CD4-positive, alpha-beta T cell (primary cell): ENCODE measurements around the gene CACNA1G. TPM values are rescaled to one million over a fixed set of nuclear protein-coding genes. Genes with fewer than 3 reads are reported as not detected.
A peak's percentile ranks its signal among the peaks of the same experiment; 100 is the strongest.

Experiments
- ATAC-seq: fragments of 200-7000 bp; cut with Tn5 transposase; one replicate; pipeline ENCODE4 v1.10.0; 2022; ENCODE audit warnings: mild to moderate bottlenecking; ENCODE audit not compliant: poor library complexity
- CTCF ChIA-PET: fragments of 350-600 bp; sonication (Branson Sonifier 250); formaldehyde crosslinking; loops from one replicate; lab custom pipeline; 2021; ENCODE audit warnings: antibody characterized with exemption, inconsistent platforms; lab: Charles Lee
- POLR2A ChIA-PET: fragments of 350-600 bp; sonication (Branson Sonifier 250); formaldehyde crosslinking; loops from one replicate; lab custom pipeline; 2021; ENCODE audit warnings: antibody characterized with exemption, inconsistent platforms; lab: Charles Lee
- DNase-seq, 14 experiments: peaks; one replicate each; pipeline ENCODE4 v3.0.0-alpha.2; 2013 to 2020; ENCODE audit warnings: mixed read lengths in 2 of 14
- H3K27ac ChIP-seq, 2 donors: one replicate each; pipeline versions ENCODE4 v1.5.1 to v1.7.0; 2013; ENCODE audit warnings: low read length in 2 of 2, low read depth in 1 of 2, mild to moderate bottlenecking in 1 of 2
- H3K27me3 ChIP-seq, 2 experiments: 1 replicate in 1 of 2; 2 replicates in 1 of 2; pipeline versions ENCODE4 v1.6.1 to v1.7.0; 2013; ENCODE audit warnings: low read length in 2 of 2, control low read depth in 1 of 2, mild to moderate bottlenecking in 1 of 2, moderate library complexity in 1 of 2; ENCODE audit not compliant: insufficient read depth in 2 of 2, control insufficient read depth in 1 of 2
- H3K36me3 ChIP-seq: one replicate; pipeline ENCODE4 v1.6.1; 2013; ENCODE audit warnings: low read length, control low read depth; ENCODE audit not compliant: insufficient read depth
- H3K4me1 ChIP-seq: one replicate; pipeline ENCODE4 v1.6.1; 2013; ENCODE audit warnings: low read length, control low read depth; ENCODE audit not compliant: insufficient read depth
- H3K4me3 ChIP-seq: one replicate; pipeline ENCODE4 v1.5.1; 2013; ENCODE audit warnings: mild to moderate bottlenecking, low read length, moderate library complexity
- H3K9me3 ChIP-seq, 2 experiments: 1 replicate in 1 of 2; 2 replicates in 1 of 2; pipeline versions ENCODE4 v1.6.1 to v1.7.0; 2013; ENCODE audit warnings: low read length in 2 of 2, mild to moderate bottlenecking in 2 of 2, control low read depth in 1 of 2, moderate library complexity in 1 of 2; ENCODE audit not compliant: control insufficient read depth in 1 of 2, insufficient read depth in 1 of 2
- H3K27ac Mint-ChIP-seq: one replicate; pipeline ENCODE4 v1.8.0; 2020; ENCODE audit warnings: mixed read lengths
- H3K27me3 Mint-ChIP-seq: one replicate; pipeline ENCODE4 v1.8.0; 2021; ENCODE audit warnings: mixed read lengths
- H3K36me3 Mint-ChIP-seq: one replicate; pipeline ENCODE4 v1.8.0; 2021; ENCODE audit warnings: low read depth, mixed read lengths
- H3K4me1 Mint-ChIP-seq: one replicate; pipeline ENCODE4 v1.8.0; 2021; ENCODE audit warnings: low read depth, mixed read lengths
- H3K4me3 Mint-ChIP-seq: one replicate; pipeline ENCODE4 v1.8.0; 2020; ENCODE audit warnings: mild to moderate bottlenecking, mixed read lengths
- H3K9me3 Mint-ChIP-seq: one replicate; pipeline ENCODE4 v1.8.0; 2020; ENCODE audit warnings: mixed read lengths
- CTCF ChIP-seq: fragments of 200-600 bp; IDR thresholded peaks from one replicate; pipeline ENCODE4 v1.8.0; 2022; ENCODE audit warnings: antibody characterized with exemption, mild to moderate bottlenecking
- intact Hi-C, 2 experiments: fragments of 100-400 bp; cut with DNase I in 1 of 2; cut with micrococcal nuclease in 1 of 2; formaldehyde crosslinking; loops; one replicate each; pipeline versions ENCODE4 v1.15.1 to v1.9.0; 2023 to 2025; cut with DNase I, micrococcal nuclease
- total RNA-seq, 174 experiments: library from RNA in 2 of 174; stranded (reverse) in 2 of 174; gene quantifications; one replicate each; pipeline ENCODE4 v1.2.3 and lab custom pipeline; 2021 to 2026

The CACNA1G gene
- total RNA-seq, 2 experiments from 2014 or later: not detected

GRCh38 chr17:50559674-50560184 is 786 bp upstream of the CACNA1G start:
- POLR2A ChIA-PET: interaction anchor here (1.2 to 4.5 kb wide), 3 partner anchors 9 to 160 kb away, joined by 4 to 19 read pairs (median 7); partner anchors contain the start of gene LUC7L3
- Histone ChIP-seq H3K36me3 (no peaks in the 10 kb centered on the region), H3K27me3 (peaks cover 60 to 63% of the 10 kb centered on the region in 2 experiments), H3K4me1 (peaks cover 41% of the 10 kb centered on the region), H3K9me3 (peaks cover 0 to 24% of the 10 kb centered on the region in 2 experiments), H3K27ac (no peak overlapping the region), H3K4me3 (peak overlapping the region; percentile 60)
- no peak for ATAC-seq
- DNase-seq: peak in 3 of 14 experiments; percentile 46 to 59 (median 50)
- CTCF ChIA-PET: interaction anchor here (0.9 to 1.3 kb wide), 3 partner anchors 13 to 56 kb away, joined by 3 to 5 read pairs (median 3); partner anchors contain the start of genes EPN3 and SPATA20
- Mint-ChIP-seq H3K36me3 (no peaks in the 10 kb centered on the region), H3K27me3 (peaks cover 71% of the 10 kb centered on the region), H3K9me3 (no peaks in the 10 kb centered on the region), H3K27ac (no peak overlapping the region), H3K4me3 (peak overlapping the region; percentile 85), H3K4me1 (peaks cover 27% of the 10 kb centered on the region)
- TF ChIP-seq CTCF: no peak
- intact Hi-C loops: loop anchor here in 1 of 2 experiments (5.0 kb wide), 1 partner anchor 137 kb away; no protein-coding TSS in a partner anchor

- H3K27ac ChIP-seq: no peak overlapping the region
- peak; percentile 5 for ATAC-seq
- Mint-ChIP-seq H3K27ac (no peak overlapping the region), H3K9me3 (no peaks in the 10 kb centered on the region), H3K36me3 (no peaks in the 10 kb centered on the region), H3K4me3 (no peak overlapping the region), H3K27me3 (peaks cover 81% of the 10 kb centered on the region), H3K4me1 (peaks cover 40% of the 10 kb centered on the region)
- H3K4me1 ChIP-seq: peaks cover 50% of the 10 kb centered on the region
- H3K36me3 ChIP-seq: no peaks in the 10 kb centered on the region
- ChIA-PET CTCF (interaction anchor here (1.3 kb wide), 1 partner anchor 14 kb away, joined by 5 read pairs; the partner anchor contains the start of gene SPATA20), POLR2A (interaction anchor here (0.8 to 4.5 kb wide), 5 partner anchors 11 to 158 kb away, joined by 3 to 19 read pairs (median 4); partner anchors contain the start of gene LUC7L3)
- peaks cover 0 to 24% of the 10 kb centered on the region in 2 experiments for H3K9me3 ChIP-seq
- peaks cover 66 to 73% of the 10 kb centered on the region in 2 experiments for H3K27me3 ChIP-seq
- peak in 5 of 14 experiments; percentile 16 to 69 (median 26) for DNase-seq
- no peak for TF ChIP-seq CTCF
- H3K4me3 ChIP-seq: peak overlapping the region; percentile 24
- intact Hi-C loops: no loop called here
These were observed 623 bp downstream of the CACNA1G start for GRCh38 chr17:50560931-50561745.

- H3K27ac Mint-ChIP-seq: no peak overlapping the region
- TF ChIP-seq CTCF: no peak
- no peak overlapping the region for H3K4me3 ChIP-seq
These were observed 1.2 kb downstream of the CACNA1G start for GRCh38 chr17:50561746-50562141.

More at GRCh38 chr17:50561746-50562141, 1.2 kb downstream of the CACNA1G start:
- Histone ChIP-seq H3K27ac (no peak overlapping the region), H3K36me3 (no peaks in the 10 kb centered on the region), H3K27me3 (peaks cover 72 to 78% of the 10 kb centered on the region in 2 experiments), H3K4me1 (peaks cover 50% of the 10 kb centered on the region), H3K9me3 (peaks cover 0 to 24% of the 10 kb centered on the region in 2 experiments)
- intact Hi-C loops: no loop called here
- no peak for ATAC-seq
- ChIA-PET POLR2A (interaction anchor here (0.8 to 4.5 kb wide), 2 partner anchors 15 to 20 kb away, joined by 3 to 19 read pairs; no protein-coding TSS in a partner anchor), CTCF (no interaction called here)
- H3K4me1 Mint-ChIP-seq: peaks cover 40% of the 10 kb centered on the region
- no peaks in the 10 kb centered on the region for H3K9me3 Mint-ChIP-seq
- no peak overlapping the region for H3K4me3 Mint-ChIP-seq
- no peaks in the 10 kb centered on the region for H3K36me3 Mint-ChIP-seq
- peaks cover 81% of the 10 kb centered on the region for H3K27me3 Mint-ChIP-seq
- DNase-seq: peak in 1 of 14 experiments; percentile 50
